ENCODE measurements around the gene NKX1-1.

GRCh38 chr4:1368421-1369090, 37.7 kb downstream of the NKX1-1 start:
- TF ChIP-seq CTCF (conservative IDR thresholded peaks at IDR 0.05) (no peak), EZH2 (IDR thresholded peaks at IDR 0.05; ENCODE audit: low read depth) (no peak)
